Measurements from ENCODE around the gene STXBP6.

Gene STXBP6

GRCh38 chr14:24894583-24895242, 155.2 kb downstream of the STXBP6 start:
- TF ChIP-seq, protein P1, sequence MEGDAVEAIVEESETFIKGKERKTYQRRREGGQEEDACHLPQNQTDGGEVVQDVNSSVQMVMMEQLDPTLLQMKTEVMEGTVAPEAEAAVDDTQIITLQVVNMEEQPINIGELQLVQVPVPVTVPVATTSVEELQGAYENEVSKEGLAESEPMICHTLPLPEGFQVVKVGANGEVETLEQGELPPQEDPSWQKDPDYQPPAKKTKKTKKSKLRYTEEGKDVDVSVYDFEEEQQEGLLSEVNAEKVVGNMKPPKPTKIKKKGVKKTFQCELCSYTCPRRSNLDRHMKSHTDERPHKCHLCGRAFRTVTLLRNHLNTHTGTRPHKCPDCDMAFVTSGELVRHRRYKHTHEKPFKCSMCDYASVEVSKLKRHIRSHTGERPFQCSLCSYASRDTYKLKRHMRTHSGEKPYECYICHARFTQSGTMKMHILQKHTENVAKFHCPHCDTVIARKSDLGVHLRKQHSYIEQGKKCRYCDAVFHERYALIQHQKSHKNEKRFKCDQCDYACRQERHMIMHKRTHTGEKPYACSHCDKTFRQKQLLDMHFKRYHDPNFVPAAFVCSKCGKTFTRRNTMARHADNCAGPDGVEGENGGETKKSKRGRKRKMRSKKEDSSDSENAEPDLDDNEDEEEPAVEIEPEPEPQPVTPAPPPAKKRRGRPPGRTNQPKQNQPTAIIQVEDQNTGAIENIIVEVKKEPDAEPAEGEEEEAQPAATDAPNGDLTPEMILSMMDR (IDR thresholded peaks at IDR 0.05; ENCODE audit: control insufficient read depth, insufficient read depth, low read depth, low read length, missing control alignments), result no peak
- DNase-seq (ENCODE audit: low read depth), result no peak

GRCh38 chr14:24892497-24893051, 157.4 kb downstream of the STXBP6 start:
- no peak for DNase-seq (ENCODE audit: low read depth)
- TF ChIP-seq, protein P1 (IDR thresholded peaks at IDR 0.05; ENCODE audit: control insufficient read depth, insufficient read depth, low read depth, low read length, missing control alignments), result no peak
- H3K4me3 ChIP-seq (ENCODE audit: control insufficient read depth, low read depth, low read length), result no peak overlapping the region

More at GRCh38 chr14:24894583-24895242, 155.2 kb downstream of the STXBP6 start:
- no peak overlapping the region for H3K4me3 ChIP-seq (ENCODE audit: control insufficient read depth, low read depth, low read length)

GRCh38 chr14:24891987-24892496, 157.9 kb downstream of the STXBP6 start:
- H3K4me3 ChIP-seq (ENCODE audit: control insufficient read depth, low read depth, low read length), result no peak overlapping the region
- no peak for DNase-seq (ENCODE audit: low read depth)
- TF ChIP-seq, protein P1 (IDR thresholded peaks at IDR 0.05; ENCODE audit: control insufficient read depth, insufficient read depth, low read depth, low read length, missing control alignments), result no peak

- TF ChIP-seq, protein P1 (IDR thresholded peaks at IDR 0.05; ENCODE audit: control insufficient read depth, insufficient read depth, low read depth, low read length, missing control alignments), result no peak
- no peak for DNase-seq (ENCODE audit: low read depth)
- H3K4me3 ChIP-seq (ENCODE audit: control insufficient read depth, low read depth, low read length), result no peak overlapping the region
Observed at GRCh38 chr14:24890716-24891115, 159.2 kb downstream of the STXBP6 start.

GRCh38 chr14:24889843-24890242, 160.1 kb downstream of the STXBP6 start:
- H3K4me3 ChIP-seq (ENCODE audit: control insufficient read depth, low read depth, low read length), result no peak overlapping the region
- DNase-seq (ENCODE audit: low read depth), result no peak
- TF ChIP-seq, protein P1 (IDR thresholded peaks at IDR 0.05; ENCODE audit: control insufficient read depth, insufficient read depth, low read depth, low read length, missing control alignments), result no peak

DNA sequence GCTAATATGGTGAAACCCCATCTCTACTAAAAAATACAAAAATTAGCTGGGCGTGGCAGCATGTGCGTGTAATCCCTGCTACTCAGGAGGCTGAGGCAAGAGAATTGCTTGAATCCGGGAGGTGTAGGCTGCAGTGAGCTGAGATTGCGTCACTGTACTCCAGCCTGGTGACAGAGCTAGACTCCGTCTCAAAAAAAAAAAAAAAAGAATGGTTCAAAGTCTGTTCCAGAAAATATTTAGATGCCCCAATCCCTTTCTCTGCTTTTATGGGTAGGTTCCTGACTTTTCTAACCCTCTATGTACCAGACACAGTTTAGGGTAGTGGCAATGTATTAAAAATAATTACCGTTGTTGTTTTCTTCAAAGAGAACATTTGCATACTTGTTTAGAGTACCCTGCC, 161.4 kb downstream of the STXBP6 start:
- TF ChIP-seq, protein P1 (IDR thresholded peaks at IDR 0.05; ENCODE audit: control insufficient read depth, insufficient read depth, low read depth, low read length, missing control alignments), result no peak
- H3K4me3 ChIP-seq (ENCODE audit: control insufficient read depth, low read depth, low read length), result no peak overlapping the region
- DNase-seq (ENCODE audit: low read depth), result no peak
